CD4-positive, alpha-beta T cell treated with Interleukin-6 at 100 ng/mL for 8 hours (primary cell): ENCODE results near the gene HIVEP3.

Experiments used
- DNase-seq: peaks from one replicate; pipeline ENCODE4 v3.0.0-alpha.2; 2020; ENCODE audit warnings: mixed read lengths, low spot score

Gene HIVEP3

DNA sequence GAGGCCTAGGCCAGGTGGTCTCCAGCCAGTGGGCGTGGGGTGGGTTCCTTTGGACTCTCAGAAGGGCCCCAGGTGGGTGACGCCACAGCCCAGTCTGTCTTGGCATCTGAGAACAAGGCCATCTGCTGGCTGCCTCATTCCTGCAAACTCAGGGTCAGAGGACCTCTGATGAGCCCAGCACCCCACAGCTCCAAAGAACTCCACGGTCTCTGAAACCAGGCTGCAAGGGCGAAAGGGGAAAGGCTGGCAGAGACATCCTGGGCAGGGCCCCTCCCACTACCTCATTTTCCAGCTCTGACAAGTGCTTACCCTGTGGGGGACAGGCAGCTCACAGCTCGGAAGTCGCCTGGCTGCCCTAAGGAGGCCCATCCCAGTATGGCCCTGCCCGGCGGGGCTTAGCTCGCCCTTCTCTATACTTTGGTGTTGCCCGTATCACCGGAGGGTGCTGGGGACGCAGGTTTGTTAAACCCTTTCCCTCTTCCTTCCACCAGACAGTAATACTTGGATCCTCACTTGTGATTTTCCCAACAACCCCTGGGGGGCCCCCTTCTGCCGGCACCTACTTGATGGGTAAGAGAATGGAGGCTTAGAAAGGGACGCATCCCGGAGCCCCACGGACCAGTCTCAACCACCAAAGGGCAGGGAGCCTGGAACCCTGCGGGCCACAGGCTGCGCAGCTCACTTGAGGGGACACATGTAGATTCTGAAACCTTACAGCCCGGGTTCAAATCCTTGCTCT, 423.3 kb downstream of the HIVEP3 start:
- DNase-seq, result no peak

DNA sequence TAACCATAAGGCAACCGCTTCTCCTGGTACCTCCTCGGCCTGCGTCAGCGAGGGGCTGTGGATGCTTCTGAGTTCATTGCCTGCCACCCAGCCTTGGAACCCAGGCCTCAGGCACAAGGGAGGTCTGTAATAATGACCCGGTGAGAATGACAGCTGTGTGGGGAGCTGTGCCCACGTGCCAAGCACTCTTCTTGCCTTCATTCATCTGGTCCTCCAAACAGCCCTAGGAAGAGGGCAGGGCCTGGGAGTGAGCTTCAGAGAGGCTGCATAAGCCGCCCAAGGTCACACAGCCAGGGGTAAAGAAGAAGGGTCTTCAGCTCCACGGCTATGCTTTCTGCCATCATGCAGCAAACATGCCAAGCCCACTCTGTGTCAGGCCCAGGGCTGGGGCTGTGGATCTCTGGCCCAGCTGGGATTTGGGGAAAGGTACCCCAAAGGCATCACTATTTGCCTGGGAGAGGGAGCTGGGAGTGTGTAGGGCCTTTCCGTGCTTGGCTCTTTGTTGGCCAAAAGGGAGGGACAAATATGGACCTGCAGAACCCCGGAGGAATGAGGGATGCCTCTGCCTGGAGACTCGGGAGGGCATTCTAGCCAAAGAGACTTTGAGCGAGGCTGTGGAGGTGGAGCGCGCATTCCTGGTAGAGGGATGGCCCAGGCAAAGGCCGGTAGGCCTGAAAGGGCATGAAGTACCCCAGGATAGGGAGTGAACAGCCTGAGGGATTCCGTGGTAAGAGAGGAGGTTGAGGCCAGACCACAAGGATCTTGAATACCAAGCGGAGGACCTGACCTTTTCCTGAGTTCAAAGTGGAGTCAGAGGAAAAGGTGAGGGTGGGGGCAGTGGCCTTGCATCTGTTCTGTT, 424.1 kb downstream of the HIVEP3 start:
- DNase-seq, result no peak

DNA sequence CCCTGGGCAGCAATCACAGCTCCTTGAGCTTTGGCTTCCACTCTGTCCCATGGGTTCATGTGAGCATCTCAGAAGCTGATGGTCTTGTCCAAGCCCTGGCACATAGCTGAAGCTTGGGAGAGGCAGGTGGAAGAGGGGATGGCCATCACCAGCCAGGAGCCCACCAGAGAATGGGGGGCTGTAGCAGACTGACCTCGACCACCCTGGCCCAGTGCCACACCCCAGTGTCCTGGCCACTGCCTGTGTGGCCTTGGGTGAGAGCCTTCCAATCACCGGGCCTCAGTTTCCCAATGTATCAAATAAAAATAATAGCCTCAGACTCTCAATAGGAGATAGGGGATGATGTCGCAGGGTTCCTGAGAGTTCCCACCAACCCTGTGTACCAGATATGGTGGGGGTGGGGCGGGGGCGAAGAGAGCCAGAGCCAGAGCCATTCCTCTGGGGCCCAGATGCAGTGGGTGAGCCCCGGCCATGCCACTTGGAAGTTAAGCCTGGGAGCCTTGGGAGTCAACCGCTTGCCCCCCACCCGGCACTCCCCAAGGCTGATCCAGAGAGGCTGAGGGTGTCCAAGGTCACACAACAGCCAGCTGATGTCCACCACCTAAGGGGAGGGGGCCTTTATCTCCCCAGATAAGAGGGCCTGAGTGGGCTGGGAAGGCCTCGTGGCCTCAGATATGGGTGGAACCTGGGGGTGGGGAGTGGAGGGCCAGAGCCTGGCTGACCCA, 424.9 kb downstream of the HIVEP3 start:
- no peak for DNase-seq

DNA sequence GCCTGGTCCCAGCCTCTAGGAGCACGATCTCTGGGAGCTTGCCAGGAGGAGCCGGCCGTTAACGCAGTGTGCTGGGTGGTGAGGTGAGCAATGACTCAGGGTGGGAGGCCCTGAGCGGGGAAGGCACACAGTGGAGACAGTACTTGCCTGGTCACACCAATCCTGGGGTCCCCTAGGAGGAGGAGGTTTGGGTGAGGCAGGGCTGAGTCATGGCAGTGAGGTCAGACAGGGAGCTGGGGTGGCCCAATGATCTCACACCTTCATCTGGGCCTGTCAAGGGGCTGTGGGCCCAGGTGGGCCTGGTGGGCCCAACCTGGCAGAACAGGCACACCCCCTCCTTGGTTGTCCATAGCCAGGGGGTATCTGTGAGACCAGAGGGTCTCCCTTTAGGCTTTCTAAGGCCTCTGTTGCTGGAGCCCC, 425.6 kb downstream of the HIVEP3 start:
- no peak for DNase-seq

DNA sequence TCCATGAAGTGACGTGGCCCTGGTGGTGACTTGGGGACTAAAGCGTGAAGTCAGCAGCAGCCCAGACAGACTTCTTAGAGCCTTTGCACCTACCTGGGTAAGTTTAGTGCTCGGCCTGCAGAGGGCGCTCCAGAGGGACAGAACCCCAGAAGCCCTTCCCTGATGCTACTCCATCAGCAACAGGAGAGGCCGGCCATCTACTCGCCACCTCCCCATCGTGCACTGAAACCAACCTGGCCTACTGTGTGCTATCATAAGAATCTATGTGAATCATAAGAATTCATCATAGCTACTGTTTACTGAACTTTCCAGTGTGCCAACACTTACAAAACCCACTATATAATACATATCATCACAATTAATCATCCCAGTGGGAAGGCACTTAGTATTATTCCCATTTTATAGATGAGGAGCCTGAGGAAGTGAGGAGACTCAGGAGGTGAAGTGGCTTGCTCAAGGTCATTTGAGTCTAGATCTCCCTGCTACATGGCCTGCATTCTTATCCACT, 426.3 kb downstream of the HIVEP3 start:
- DNase-seq, result no peak

DNA sequence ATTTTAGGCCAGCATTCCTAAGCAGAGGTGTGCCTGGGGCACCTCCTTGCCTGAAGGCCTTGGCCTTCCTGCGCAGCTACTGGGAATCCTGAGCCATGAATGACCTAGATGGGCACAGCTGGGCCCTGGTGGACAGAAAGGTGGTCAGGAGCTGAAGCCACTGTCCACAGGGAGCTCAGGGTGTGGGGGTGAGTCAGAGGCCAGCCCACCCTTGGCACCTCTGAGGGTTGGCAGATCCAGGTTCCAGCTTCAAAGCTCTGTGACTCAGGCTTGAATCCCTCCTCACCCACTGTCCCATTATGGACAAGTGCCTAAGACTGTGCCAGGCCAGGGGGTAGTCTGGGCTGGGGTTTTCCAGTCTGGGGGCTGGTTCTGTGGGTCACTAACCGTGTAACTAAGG, 427.8 kb downstream of the HIVEP3 start:
- no peak for DNase-seq

DNA sequence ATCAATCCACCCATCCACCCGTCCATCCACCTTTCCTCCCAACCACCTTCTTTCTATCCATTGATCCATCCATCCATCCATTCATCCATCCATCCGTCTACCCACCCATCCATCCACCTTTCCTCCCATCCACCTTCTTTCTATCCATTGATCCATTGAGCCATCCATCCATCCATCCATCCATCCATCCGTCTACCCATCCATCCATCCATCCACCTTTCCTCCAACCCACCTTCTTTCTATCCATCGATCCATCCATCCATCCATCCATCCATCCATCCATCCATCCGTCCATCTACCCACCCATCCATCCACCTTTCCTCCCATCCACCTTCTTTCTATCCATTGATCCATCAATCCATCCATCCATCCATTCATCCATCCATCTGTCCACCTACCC, 429.2 kb downstream of the HIVEP3 start:
- no peak for DNase-seq

DNA sequence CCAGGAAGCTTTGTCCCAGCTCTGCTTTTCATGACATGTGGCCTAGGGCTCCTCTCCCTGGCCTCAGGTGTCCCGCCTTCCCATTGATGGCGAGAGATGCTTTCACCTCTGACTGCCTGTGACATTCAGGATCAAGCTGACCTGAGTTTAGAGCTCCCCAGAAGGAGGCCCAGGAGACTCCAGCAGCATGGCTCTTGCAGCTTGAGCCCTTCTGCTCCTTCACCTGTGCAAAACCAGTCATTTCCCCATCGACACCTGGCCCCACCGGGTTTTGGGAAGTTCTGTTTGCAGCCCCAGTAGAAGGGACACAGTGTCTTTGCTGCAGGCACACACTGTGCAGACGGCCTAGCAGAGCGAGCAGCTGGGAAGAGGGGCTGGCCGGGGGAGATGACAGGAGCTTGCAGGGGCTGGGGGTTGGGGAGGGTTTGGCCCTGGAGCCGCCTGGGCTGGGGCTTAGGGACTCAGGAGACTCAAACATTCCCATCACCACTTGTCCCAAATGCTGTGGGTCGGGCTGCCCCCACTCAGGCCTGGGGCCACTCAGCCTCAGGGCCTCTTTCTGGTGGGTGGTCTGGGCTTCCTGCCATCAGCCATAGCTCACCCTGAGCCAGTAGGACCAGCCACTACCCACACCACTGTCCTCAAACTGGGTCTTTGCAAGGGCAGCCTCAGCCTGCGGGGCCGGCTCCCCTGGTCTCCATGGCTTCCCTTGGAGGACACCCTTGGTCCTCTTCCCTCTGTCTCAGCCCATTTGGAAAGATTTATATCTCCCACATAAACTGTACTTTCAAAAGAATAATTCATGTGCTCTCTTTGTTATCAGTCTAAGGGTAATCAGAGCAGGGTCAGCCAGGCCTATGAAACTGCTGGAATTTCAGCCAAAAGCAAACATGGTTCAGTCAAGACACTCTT, 430.4 kb downstream of the HIVEP3 start:
- no peak for DNase-seq

DNA sequence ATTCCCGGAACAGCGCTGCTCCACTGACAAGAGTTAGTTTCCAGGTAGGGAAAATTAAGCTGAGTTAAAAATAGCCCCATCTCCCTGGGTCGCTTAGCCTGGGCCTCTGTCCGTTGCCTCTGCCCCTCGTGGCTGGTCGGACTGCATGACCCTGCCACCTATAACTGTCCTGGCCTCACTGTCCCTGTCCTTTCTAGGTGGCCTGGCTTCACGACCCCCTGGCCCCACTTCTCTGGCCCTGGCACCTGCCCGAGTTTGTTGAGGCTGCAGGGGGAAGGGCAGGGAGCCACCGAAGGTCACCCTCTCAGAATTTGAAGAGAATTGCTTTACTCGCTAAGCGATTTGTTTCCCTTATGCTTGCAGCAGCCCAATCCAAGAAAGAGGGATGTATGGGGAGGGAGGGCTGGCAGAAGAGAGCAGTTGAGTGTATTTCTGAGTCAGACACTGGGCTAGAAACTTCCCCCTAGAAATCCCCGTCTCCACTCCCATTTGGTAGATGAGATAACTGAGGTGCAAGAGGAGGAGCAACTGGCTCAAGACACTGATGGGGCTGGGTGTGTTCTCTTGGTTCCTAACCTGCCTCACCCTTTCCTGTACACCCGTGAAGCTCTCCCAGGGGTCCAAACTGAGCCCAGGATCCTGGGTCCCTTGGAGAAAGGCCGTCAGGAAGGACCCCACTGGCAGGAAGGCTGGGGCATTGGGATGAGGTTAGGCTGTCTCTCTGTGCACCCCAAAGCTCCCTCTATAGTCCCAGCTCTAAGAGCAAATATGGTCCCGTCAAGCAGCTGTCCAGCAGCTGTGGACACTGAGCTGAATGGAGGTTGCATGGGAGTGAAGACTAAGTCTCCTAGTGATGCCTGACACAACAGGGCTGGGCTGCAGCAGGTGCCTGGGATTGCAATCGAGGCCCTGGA, 431.3 kb downstream of the HIVEP3 start:
- no peak for DNase-seq

DNA sequence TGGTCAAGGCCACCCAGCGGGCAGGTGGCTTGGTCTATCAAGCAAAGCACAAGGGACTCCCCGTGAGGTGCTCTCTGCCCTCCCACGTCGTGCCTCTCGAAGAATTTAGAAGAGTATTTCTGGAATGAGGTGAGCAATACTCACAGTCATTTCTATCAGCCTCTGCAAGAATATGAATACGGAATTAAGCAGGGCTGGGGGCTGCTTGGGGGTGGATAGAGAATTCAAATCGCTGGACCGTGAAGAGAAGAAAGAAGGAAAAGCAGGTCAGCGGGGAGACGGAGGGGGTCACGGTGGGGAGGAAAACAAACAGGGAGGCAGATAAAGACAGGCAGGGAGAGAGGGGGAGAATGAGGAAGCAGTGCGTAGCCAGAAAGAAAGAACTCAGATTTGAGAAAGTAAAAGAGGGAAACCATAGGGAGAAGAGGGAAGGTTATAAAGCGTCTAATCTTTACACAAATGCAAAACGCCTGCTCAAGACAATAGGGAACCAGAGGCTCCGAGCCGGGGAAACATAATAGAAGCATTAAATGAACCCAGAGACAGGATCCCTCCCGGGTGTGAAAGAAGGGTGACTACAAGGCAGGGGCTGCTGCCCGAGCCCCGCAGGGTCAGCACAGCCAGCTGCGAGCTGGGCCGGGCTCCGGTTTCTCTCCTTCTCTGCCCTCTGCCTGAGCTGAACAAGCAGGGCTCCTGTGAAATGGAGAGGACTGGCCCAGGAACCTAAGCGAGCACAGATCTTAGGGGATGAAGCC, 432.2 kb downstream of the HIVEP3 start:
- no peak for DNase-seq

DNA sequence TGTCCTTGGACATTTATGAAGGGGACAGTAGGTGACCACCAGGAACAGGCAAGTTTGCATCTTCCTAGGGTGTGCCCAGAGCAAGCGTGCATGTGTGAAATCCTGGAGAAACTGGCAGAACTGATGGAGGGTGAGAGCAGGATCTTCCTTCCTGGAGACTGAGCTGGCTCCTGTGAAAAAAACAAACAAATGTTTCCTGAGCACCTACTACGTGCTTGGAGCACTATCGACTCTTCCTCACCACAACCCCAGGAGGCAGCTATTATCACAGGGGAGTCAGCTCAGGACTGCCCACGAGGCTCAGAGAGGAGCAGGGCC, 432.7 kb downstream of the HIVEP3 start:
- DNase-seq, result no peak

DNA sequence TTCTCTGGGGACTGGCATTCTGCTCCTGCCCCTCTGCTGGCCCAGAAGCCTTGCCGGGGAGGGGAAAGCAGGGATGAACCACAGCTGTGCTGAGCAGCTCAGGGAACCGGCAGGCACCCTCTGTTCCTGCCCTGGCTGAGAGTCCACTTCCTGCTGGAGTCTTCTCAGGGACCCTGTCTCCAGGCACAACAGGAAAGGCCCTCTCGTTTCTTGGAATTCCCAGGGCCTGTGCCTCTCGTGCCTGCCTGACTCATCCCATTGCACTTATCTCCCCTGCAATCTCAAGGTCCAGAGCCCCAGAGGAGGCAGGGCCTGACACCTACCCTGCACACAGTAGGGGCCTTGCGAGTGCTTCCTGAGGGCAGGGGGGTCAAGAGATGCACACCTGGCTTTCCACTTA, 433.1 kb downstream of the HIVEP3 start:
- DNase-seq, result no peak

DNA sequence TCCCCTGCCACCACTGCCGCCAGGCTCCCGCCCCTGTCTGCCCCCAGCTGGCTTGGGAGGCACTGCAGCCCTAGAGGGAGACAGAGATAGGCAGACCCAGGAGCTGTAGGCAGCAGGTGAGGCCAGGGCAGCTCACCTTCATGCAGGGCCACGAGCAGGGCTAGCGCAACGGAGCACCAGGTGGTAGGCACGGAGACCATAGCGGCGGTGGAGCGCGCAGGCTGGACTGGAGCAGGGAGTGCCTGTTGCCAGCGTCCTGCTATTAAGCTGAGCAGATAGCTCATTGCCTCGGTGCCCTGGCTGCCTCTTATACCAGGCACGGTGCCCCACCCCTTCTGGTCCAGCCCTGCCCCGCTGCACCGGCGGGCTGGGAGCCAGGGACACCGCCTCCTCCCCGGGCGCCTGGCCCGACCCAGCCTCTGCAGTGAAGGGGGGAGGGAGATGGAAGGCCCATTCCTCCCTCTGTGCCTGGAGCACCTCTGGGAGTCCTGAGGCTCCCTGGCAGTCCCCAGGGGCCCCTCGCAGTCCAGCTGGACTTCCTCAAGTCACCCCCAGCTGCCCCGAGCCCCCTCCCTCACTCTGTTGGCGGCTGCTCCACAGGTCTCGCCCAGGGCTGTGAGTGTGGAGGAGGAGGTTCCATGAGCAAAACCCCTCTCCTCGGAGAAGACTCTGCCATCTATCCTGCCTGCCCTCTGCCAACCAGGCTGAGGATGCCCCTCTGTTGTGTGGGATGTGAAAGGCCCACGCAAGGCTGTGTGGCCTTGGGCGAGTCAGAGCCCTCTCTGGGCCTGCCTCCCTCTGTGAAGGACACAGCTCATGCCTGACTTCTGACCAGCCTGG, 434.1 kb downstream of the HIVEP3 start, which contains the start of gene EDN2:
Gene EDN2 (minus strand): TSS at position 282 of the 840 bp plus-strand sequence. CDS start 82 bp downstream, at position 200.
- no peak for DNase-seq

DNA sequence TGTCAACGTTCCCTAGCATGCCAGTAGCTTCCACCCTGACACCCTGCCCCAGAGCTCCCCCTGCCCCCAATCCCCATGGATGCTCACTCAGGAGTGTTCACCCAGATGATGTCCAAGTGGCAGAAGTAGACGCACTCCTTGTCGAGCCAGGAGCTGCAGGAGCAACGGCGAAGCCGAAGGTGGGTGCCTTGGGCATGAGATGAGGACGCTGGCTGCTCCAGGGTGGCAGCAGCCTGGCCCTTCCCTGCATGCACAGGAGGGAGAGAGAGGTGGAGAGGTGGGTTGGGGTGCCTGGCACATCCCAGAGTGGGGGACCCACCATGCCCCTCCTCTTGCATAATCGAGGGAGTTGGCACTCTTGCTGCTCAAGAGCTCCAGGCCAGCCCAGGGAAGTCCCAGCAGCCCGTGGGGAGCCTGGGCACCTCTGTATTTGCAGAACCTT, 434.7 kb downstream of the HIVEP3 start:
- DNase-seq, result no peak

DNA sequence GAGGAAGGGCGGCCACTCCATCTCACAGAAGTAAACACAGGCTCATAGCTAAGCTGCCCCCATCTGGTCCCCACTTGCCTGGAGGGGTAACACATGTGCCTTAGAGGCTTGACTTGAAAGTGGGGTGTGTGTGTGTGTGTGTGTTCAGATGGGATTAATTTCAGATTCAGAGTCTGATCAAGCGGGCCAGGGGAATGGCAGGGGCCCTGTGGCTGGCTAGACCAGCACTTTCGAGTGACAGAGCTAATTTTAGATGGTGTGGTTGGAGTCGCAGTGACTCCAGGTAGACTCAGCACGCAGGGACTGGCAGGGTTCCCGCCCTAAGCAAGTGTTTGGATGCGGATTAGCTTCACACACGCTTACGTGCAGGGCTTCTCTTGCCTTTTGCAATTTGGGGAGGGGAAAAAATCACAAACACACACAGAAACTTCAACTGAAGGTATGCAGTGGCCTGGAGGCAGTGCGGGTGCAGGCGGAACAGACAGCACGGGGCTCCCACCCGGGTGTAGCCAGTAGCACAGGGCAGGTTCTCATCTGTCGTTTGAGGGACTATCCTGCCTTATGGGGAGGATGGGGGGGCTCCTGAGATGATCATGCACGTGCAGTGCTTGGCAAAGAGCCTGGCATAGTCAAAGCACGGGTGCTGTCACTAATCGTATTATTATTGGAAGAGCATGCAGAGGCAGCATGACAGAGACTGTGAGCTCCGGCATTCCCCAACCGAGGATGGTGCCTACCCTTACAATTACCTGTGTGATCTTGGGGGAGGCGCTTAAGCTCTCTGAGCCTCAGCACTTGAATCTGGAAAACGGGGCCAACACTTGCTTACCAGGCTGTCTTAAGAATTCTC, 435.5 kb downstream of the HIVEP3 start:
- no peak for DNase-seq

DNA sequence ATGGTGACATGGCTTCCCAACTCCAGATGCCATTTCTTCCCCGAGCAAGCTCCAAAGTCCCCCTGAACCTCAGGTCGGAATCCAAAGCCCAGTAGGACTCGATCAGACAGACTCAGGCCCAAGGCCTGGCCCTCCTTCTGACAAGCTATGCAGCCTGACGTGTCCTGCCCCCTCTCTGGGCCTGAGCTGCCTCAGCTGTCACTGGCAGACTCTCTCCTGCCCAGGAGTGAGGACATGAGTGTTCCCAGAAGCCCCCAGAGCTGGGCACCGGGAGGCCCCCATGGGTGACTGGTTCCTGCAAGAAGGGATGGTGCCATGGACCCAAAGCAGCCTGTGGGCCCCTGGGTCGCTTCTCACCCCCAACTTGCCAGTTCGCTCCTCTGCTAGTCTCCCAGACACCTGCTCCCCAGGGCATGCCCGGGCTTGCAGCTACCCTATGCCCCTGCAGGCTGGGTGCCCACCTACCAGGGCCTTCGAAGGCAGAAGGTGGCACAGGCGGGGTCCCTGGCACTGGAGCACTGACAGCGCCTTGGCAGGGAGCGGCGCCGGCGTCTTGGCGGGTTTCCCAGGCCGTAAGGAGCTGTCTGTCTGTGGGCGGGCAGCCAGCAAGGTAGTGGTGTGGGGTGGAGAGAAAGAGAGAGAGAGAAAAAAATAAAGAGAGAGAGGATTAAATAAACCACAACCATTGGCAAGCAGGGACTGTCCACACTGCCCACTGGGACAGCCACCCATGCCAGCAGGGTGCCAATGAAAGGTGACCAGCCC, 436.5 kb downstream of the HIVEP3 start:
- no peak for DNase-seq
